Loucy (cell line): Measurements from ENCODE around the gene STRN.

Experiments
- H2AFZ ChIP-seq: fragments of 200-600 bp; sonication (generic); 2 replicates; pipeline ENCODE4 v1.6.0; 2016; ENCODE audit warnings: antibody characterized with exemption, mild to moderate bottlenecking, low read length, moderate library complexity
- H3F3A ChIP-seq: fragments of 200-600 bp; 2 replicates; pipeline ENCODE4 v1.6.0; 2016; ENCODE audit warnings: antibody characterized with exemption, low read depth, mild to moderate bottlenecking
- H3K27me3 ChIP-seq: fragments of 200-600 bp; sonication (generic); 2 replicates; pipeline ENCODE4 v1.6.1; 2014; ENCODE audit warnings: low read length, mild to moderate bottlenecking; ENCODE audit not compliant: insufficient read depth, poor library complexity, severe bottlenecking
- H3K36me3 ChIP-seq: fragments of 200-600 bp; sonication (generic); 2 replicates; pipeline ENCODE4 v1.6.1; 2016; ENCODE audit warnings: low read length; ENCODE audit not compliant: insufficient read depth
- H3K4me1 ChIP-seq: fragments of 200-600 bp; sonication (generic); 2 replicates; pipeline ENCODE4 v1.5.1; 2014; ENCODE audit warnings: low read length, mild to moderate bottlenecking; ENCODE audit not compliant: insufficient read depth, poor library complexity, severe bottlenecking
- H3K4me2 ChIP-seq: fragments of 200-600 bp; sonication (generic); 2 replicates; pipeline ENCODE4 v1.6.0; 2014; ENCODE audit warnings: antibody characterized with exemption, low read length, low read depth, mild to moderate bottlenecking; ENCODE audit not compliant: poor library complexity, severe bottlenecking
- H3K4me3 ChIP-seq: fragments of 200-600 bp; sonication (generic); 2 replicates; pipeline ENCODE4 v1.5.1; 2014; ENCODE audit warnings: low read length, mild to moderate bottlenecking, mixed read lengths; ENCODE audit not compliant: poor library complexity, severe bottlenecking
- H3K79me2 ChIP-seq: fragments of 200-600 bp; sonication (generic); 2 replicates; pipeline ENCODE4 v1.6.1; 2014; ENCODE audit warnings: low read length; ENCODE audit not compliant: insufficient read depth
- H3K9ac ChIP-seq: fragments of 200-600 bp; sonication (generic); 2 replicates; pipeline ENCODE4 v1.6.0; 2014; ENCODE audit warnings: mild to moderate bottlenecking, low read depth, low read length, moderate library complexity; ENCODE audit not compliant: poor library complexity, severe bottlenecking
- H3K9me2 ChIP-seq: fragments of 200-600 bp; sonication (generic); replicated peaks from 2 replicates; pipeline ENCODE4 v1.6.1; 2016; ENCODE audit warnings: low read depth, low read length, mixed read lengths
- H3K9me3 ChIP-seq: fragments of 200-600 bp; sonication (generic); 2 replicates; pipeline ENCODE4 v1.6.1; 2014; ENCODE audit warnings: mild to moderate bottlenecking, antibody characterized with exemption, low read length, low read depth; ENCODE audit not compliant: insufficient read depth
- H4K20me1 ChIP-seq: fragments of 200-600 bp; sonication (generic); 2 replicates; pipeline ENCODE4 v1.6.0; 2014; ENCODE audit warnings: antibody characterized with exemption, low read length, mild to moderate bottlenecking; ENCODE audit not compliant: insufficient read depth, poor library complexity, severe bottlenecking
- EZH2phosphoT487 ChIP-seq: fragments of 200-600 bp; IDR thresholded peaks from 2 replicates; pipeline ENCODE4 v1.6.1; 2018; ENCODE audit warnings: antibody characterized with exemption, mild to moderate bottlenecking, moderate library complexity, borderline replicate concordance
- TF ChIP-seq, protein P1 (sequence below): fragments of 200-600 bp; sonication (generic); conservative IDR thresholded peaks from 2 replicates; pipeline ENCODE4 v1.5.1; 2014; ENCODE audit warnings: mild to moderate bottlenecking, antibody characterized with exemption, low read length

The STRN gene

DNA sequence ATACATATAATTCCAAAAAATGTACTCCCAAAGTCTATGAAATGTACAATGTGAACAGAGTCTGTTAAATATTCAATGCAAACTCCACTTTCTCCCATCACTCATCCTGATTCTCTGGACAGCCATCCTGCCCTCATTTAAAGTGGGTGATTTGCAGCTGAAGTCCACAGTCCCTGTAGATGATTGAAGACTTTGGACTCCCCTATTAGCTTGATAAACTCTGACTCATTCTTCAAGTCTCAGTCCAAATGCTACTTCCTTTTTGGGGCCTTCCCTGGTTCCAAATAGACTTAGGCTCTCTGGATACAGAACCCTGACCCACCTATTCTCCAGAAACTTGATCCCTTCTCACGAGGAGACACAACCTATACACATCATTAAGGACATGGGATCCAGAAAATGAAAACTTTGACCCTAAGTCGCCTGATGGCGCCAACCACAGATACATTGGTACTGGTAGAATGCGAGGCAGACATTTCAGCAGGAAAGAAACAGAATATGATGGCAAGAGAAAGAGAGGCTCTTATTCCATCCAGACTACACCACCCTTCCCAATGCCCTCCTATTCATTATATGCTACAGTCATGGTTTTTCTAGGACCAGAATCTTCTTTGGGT lies 147.1 kb downstream of the STRN start:
- Histone ChIP-seq H3K9me3 (no peaks in the 10 kb centered on the region), H3K9me2 (no peaks in the 10 kb centered on the region), H3K79me2 (no peaks in the 10 kb centered on the region), H4K20me1 (no peaks in the 10 kb centered on the region), H3K27me3 (no peaks in the 10 kb centered on the region), H3F3A (no peaks in the 10 kb centered on the region), H3K4me1 (no peaks in the 10 kb centered on the region), H3K9ac (no peak overlapping the region), H3K4me3 (no peak overlapping the region), H2AFZ (no peak overlapping the region), H3K36me3 (no peaks in the 10 kb centered on the region), H3K4me2 (no peak overlapping the region)
- no peak for TF ChIP-seq EZH2phosphoT487
- TF ChIP-seq, protein P1, sequence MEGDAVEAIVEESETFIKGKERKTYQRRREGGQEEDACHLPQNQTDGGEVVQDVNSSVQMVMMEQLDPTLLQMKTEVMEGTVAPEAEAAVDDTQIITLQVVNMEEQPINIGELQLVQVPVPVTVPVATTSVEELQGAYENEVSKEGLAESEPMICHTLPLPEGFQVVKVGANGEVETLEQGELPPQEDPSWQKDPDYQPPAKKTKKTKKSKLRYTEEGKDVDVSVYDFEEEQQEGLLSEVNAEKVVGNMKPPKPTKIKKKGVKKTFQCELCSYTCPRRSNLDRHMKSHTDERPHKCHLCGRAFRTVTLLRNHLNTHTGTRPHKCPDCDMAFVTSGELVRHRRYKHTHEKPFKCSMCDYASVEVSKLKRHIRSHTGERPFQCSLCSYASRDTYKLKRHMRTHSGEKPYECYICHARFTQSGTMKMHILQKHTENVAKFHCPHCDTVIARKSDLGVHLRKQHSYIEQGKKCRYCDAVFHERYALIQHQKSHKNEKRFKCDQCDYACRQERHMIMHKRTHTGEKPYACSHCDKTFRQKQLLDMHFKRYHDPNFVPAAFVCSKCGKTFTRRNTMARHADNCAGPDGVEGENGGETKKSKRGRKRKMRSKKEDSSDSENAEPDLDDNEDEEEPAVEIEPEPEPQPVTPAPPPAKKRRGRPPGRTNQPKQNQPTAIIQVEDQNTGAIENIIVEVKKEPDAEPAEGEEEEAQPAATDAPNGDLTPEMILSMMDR, result no peak

DNA sequence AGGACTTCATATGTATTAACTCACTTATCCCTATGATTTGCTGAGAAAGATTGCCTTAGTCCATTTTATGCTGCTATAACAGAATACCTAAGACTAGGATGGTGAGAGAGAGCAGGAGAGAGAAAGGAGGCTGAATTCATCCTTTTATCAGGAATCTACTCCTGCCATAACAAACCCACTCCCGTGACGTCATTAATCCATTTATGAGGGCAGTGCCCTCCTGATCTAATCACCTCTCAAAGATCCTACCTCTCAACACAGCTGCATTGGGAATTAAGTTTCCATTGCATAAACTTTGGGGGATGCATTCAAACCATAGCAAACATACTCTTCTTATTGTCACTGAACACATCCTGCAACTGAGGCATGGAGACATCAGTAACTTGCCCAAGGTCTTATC lies 147.8 kb downstream of the STRN start:
- TF ChIP-seq, protein P1, result no peak
- no peak for TF ChIP-seq EZH2phosphoT487
- Histone ChIP-seq H3K9me2 (no peaks in the 10 kb centered on the region), H3K79me2 (no peaks in the 10 kb centered on the region), H2AFZ (no peak overlapping the region), H3K27me3 (no peaks in the 10 kb centered on the region), H4K20me1 (no peaks in the 10 kb centered on the region), H3K4me1 (no peaks in the 10 kb centered on the region), H3K9me3 (no peaks in the 10 kb centered on the region), H3K36me3 (no peaks in the 10 kb centered on the region), H3K4me3 (no peak overlapping the region), H3F3A (no peaks in the 10 kb centered on the region), H3K9ac (no peak overlapping the region), H3K4me2 (no peak overlapping the region)

- no peak overlapping the region for H3K4me2 ChIP-seq
- no peaks in the 10 kb centered on the region for H3F3A ChIP-seq
- H3K27me3 ChIP-seq, result no peaks in the 10 kb centered on the region
- no peaks in the 10 kb centered on the region for H3K79me2 ChIP-seq
- H4K20me1 ChIP-seq, result no peaks in the 10 kb centered on the region
- H3K9me3 ChIP-seq, result no peaks in the 10 kb centered on the region
- TF ChIP-seq EZH2phosphoT487, result no peak
- TF ChIP-seq, protein P1, result peak; percentile 38; the same call in 1 of the 2 replicates
- H3K9ac ChIP-seq, result no peak overlapping the region
- H3K4me3 ChIP-seq, result no peak overlapping the region
- H3K36me3 ChIP-seq, result no peaks in the 10 kb centered on the region
- H3K4me1 ChIP-seq, result no peaks in the 10 kb centered on the region
- H3K9me2 ChIP-seq, result no peaks in the 10 kb centered on the region
- H2AFZ ChIP-seq, result no peak overlapping the region
Observed at GRCh38 chr2:36812196-36812595, 154.1 kb downstream of the STRN start.
